Tibial artery (tissue), 4 donors: ENCODE measurements around the gene TRAF1.

Source experiments
- DNase-seq, 2 donors: peaks; one replicate each; pipeline ENCODE4 v3.0.0-alpha.2; 2019
- H3K27ac ChIP-seq, 2 donors: fragments of 200-600 bp; sonication (generic) in 1 of 2; 1 replicate in 1 of 2; 2 replicates in 1 of 2; pipeline ENCODE4 v1.5.1; 2018 to 2019; ENCODE audit warnings: mild to moderate bottlenecking in 1 of 2
- H3K27me3 ChIP-seq, 2 donors: fragments of 200-600 bp; sonication (generic) in 1 of 2; one replicate each; pipeline versions ENCODE4 v1.5.1 to v1.6.0; 2016 to 2019
- H3K36me3 ChIP-seq, 3 donors: fragments of 200-600 bp; sonication (generic) in 2 of 3; one replicate each; pipeline ENCODE4 v1.5.1; 2016 to 2019; ENCODE audit warnings: mild to moderate bottlenecking in 2 of 3
- H3K4me1 ChIP-seq, 4 donors: fragments of 200-600 bp; sonication (generic) in 2 of 4; 1 replicate in 3 of 4; 2 replicates in 1 of 4; pipeline ENCODE4 v1.5.1; 2016 to 2019
- H3K4me3 ChIP-seq, 2 donors: fragments of 200-600 bp; sonication (generic) in 1 of 2; 1 replicate in 1 of 2; 2 replicates in 1 of 2; pipeline ENCODE4 v1.5.1; 2018 to 2019; ENCODE audit warnings: mild to moderate bottlenecking in 2 of 2
- H3K9me3 ChIP-seq, 3 donors: fragments of 200-600 bp; sonication (generic) in 1 of 3; one replicate each; pipeline ENCODE4 v1.5.1; 2016 to 2019
- intact Hi-C: fragments of 100-400 bp; cut with DNase I; formaldehyde crosslinking; loops from one replicate; pipeline ENCODE4 v1.15.0; 2023; ENCODE audit warnings: low total_unique reads
- TF ChIP-seq, protein P1 (sequence below), 2 experiments: fragments of 200-600 bp in 1 of 2; fragments of 450-650 bp in 1 of 2; IDR thresholded peaks; one replicate each; pipeline ENCODE4 v1.5.1; 2017 to 2019; ENCODE audit warnings: antibody characterized with exemption in 2 of 2, mild to moderate bottlenecking in 1 of 2, moderate library complexity in 1 of 2

The TRAF1 gene

GRCh38 chr9:120951960-120952618 is 25.5 kb upstream of the TRAF1 start:
- H3K4me3 ChIP-seq, result no peak overlapping the region
- no peak for DNase-seq
- H3K27ac ChIP-seq, result peak overlapping the region; percentile 69 to 86
- intact Hi-C loops, result no loop called here
- no peaks in the 10 kb centered on the region for H3K9me3 ChIP-seq
- no peaks in the 10 kb centered on the region for H3K27me3 ChIP-seq
- H3K36me3 ChIP-seq, result peaks cover 0 to 12% (median 6%) of the 10 kb centered on the region in 3 donors
- peaks cover 0 to 44% (median 10%) of the 10 kb centered on the region in 4 donors for H3K4me1 ChIP-seq
- TF ChIP-seq, protein P1, sequence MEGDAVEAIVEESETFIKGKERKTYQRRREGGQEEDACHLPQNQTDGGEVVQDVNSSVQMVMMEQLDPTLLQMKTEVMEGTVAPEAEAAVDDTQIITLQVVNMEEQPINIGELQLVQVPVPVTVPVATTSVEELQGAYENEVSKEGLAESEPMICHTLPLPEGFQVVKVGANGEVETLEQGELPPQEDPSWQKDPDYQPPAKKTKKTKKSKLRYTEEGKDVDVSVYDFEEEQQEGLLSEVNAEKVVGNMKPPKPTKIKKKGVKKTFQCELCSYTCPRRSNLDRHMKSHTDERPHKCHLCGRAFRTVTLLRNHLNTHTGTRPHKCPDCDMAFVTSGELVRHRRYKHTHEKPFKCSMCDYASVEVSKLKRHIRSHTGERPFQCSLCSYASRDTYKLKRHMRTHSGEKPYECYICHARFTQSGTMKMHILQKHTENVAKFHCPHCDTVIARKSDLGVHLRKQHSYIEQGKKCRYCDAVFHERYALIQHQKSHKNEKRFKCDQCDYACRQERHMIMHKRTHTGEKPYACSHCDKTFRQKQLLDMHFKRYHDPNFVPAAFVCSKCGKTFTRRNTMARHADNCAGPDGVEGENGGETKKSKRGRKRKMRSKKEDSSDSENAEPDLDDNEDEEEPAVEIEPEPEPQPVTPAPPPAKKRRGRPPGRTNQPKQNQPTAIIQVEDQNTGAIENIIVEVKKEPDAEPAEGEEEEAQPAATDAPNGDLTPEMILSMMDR (IDR thresholded peaks at IDR 0.05), result no peak

DNA sequence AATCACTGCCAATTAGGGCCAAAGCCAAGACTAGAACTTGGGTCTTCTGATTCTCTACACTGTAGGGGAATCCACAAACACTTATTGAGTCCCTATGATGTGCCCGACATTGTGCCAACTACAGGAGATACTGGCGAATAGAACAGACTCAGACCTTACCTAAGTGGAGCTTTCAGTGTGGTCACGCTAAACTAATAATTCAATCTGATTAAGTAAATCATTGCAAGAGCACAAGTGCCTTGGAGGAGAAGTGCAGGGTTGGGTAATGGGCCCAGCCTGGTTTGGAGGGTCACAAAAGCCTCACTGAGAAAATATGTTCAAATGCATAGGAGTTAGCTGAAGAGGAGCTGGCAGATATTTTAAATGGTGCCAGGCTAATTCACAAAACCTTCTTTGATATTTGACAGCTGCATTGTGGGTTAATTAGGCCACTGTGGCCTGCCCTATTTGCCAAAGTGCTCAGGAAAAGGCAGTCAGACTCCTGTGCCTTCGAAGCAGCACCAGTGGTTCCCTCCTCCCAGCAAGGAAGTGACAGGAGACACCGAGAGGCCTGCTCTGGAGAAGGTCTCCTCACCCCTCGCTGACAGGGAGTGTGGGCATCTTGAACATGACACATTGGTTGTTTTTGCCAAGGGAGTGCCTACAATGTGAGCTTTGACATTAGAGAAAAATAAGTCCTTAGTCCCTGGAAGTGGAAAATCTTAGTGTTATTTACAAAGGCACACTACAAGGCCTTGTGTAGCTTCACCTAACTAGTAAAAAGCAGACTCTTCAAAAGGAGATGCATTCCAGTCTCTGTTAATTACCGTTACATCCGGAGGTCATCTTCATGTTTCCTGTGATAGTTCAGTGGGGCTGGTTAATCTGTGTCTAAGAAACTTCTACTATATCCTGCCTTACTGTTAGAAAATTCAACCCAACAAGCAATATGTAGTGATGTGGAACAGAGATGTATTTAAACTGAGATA is 24.1 kb upstream of the TRAF1 start:
- peaks cover 0 to 12% (median 6%) of the 10 kb centered on the region in 3 donors for H3K36me3 ChIP-seq
- TF ChIP-seq, protein P1 (IDR thresholded peaks at IDR 0.05), result no peak
- H3K27ac ChIP-seq, result peak overlapping the region; percentile 69 to 86
- DNase-seq, result no peak
- H3K9me3 ChIP-seq, result no peaks in the 10 kb centered on the region
- intact Hi-C loops, result no loop called here
- no peak overlapping the region for H3K4me3 ChIP-seq
- H3K27me3 ChIP-seq, result no peaks in the 10 kb centered on the region
- peaks cover 0 to 58% (median 10%) of the 10 kb centered on the region in 4 donors for H3K4me1 ChIP-seq

- H3K36me3 ChIP-seq, result peaks cover 0 to 12% (median 6%) of the 10 kb centered on the region in 3 donors
- TF ChIP-seq, protein P1 (IDR thresholded peaks at IDR 0.05), result no peak
- no peaks in the 10 kb centered on the region for H3K27me3 ChIP-seq
- peak overlapping the region; percentile 69 to 86 for H3K27ac ChIP-seq
- no peaks in the 10 kb centered on the region for H3K9me3 ChIP-seq
- peaks cover 0 to 59% (median 14%) of the 10 kb centered on the region in 4 donors for H3K4me1 ChIP-seq
- intact Hi-C loops, result no loop called here
- DNase-seq, result peak in 1 of 2 donors; percentile 76
- H3K4me3 ChIP-seq, result no peak overlapping the region
These were observed 22.7 kb upstream of the TRAF1 start for GRCh38 chr9:120949290-120949689.

DNA sequence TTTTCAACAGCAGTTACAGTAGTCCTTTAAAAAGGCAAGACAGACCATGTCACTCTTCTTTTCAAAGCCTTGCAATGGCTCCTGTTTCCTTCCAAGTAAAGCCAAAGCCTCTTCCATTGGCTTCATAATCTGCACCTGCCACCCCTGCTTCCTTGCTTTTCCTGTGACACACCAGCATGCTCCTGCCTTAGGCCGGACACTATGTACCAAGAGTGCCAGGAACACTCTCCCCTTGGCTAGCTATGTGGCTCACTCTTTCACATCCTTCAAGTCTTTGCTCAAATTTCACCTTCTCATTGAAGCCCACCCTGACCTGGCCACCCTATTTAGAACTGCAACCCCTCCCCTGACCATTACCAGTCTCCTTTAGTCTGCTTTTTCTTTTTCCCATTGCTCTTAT is 22.2 kb upstream of the TRAF1 start:
- peak in 1 of 2 donors; percentile 66 for DNase-seq
- Histone ChIP-seq H3K4me1 (peaks cover 0 to 59% (median 15%) of the 10 kb centered on the region in 4 donors), H3K27ac (peak overlapping the region; percentile 69 to 86), H3K4me3 (no peak overlapping the region), H3K27me3 (no peaks in the 10 kb centered on the region), H3K9me3 (no peaks in the 10 kb centered on the region), H3K36me3 (peaks cover 0 to 10% (median 5%) of the 10 kb centered on the region in 3 donors)
- intact Hi-C loops, result no loop called here
- TF ChIP-seq, protein P1 (IDR thresholded peaks at IDR 0.05), result no peak

DNA sequence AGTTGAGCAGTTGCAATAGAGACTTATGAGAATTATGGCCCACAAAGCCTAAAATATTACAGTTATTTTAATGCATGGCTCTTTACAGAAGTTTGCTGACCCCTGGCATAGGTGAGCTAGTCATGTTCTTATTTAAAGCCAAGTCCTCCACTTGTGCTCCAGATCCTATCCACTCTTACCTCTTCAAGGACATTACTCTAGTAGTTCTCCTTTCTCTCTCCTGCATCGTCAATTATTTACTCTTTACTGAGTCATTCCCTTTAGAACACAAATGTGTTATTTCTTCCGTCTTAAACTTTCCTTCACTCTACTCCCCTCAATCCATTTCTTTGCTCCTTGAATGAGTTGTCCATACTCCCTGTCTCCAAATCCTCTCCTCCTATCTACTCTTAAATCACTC is 20.6 kb upstream of the TRAF1 start:
- no peaks in the 10 kb centered on the region for H3K27me3 ChIP-seq
- no peak for DNase-seq
- intact Hi-C loops, result no loop called here

More for the DNA sequence above, 20.6 kb upstream of the TRAF1 start:
- Histone ChIP-seq H3K36me3 (no peaks in the 10 kb centered on the region), H3K9me3 (no peaks in the 10 kb centered on the region), H3K4me3 (no peak overlapping the region), H3K27ac (peak overlapping the region; percentile 69 to 94), H3K4me1 (peaks cover 0 to 72% (median 22%) of the 10 kb centered on the region in 4 donors)
- TF ChIP-seq, protein P1 (IDR thresholded peaks at IDR 0.05), result no peak
